Measurements from ENCODE around the gene COPE. TPM values are rescaled to one million over a fixed set of nuclear protein-coding genes. Genes with fewer than 3 reads are reported as not detected.

The COPE gene
- total RNA-seq, 1 experiment from 2014 or later, result 310 TPM

- no peak overlapping the region for H3K4me3 Mint-ChIP-seq (ENCODE audit: unreplicated experiment)
- POLR2A ChIA-PET, result interaction anchor here (1.5 kb wide), 1 partner anchor 11 kb away, joined by 4 read pairs; no protein-coding TSS in a partner anchor
- H3K27ac Mint-ChIP-seq (ENCODE audit: low read depth, unreplicated experiment), result no peak overlapping the region
- H3K4me1 Mint-ChIP-seq (ENCODE audit: insufficient read depth, unreplicated experiment), result no peaks in the 10 kb centered on the region
- no peak for TF ChIP-seq CTCF (IDR thresholded peaks at IDR 0.05; ENCODE audit: unreplicated experiment)
- intact Hi-C loops (cut with micrococcal nuclease), result no loop called here
- no peaks in the 10 kb centered on the region for H3K27me3 Mint-ChIP-seq (ENCODE audit: insufficient read depth, unreplicated experiment)
- CTCF ChIA-PET, result interaction anchor here (0.6 to 0.7 kb wide), 3 partner anchors 16 to 110 kb away, joined by 3 to 5 read pairs (median 4); no protein-coding TSS in a partner anchor
- peaks cover 53% of the 10 kb centered on the region for H3K36me3 Mint-ChIP-seq (ENCODE audit: insufficient read depth, unreplicated experiment)
- no peak for DNase-seq (ENCODE audit: unreplicated experiment)
- BruUV-seq (replicated peaks), result no TSS peak
- H3K9me3 Mint-ChIP-seq (ENCODE audit: unreplicated experiment), result no peaks in the 10 kb centered on the region
Measured at GRCh38 chr19:18871543-18871942, 47.6 kb downstream of the COPE start.

- no TSS peak for BruUV-seq (replicated peaks)
- H3K36me3 Mint-ChIP-seq (ENCODE audit: insufficient read depth, unreplicated experiment), result peaks cover 56% of the 10 kb centered on the region
Measured at GRCh38 chr19:18870531-18871172, 48.5 kb downstream of the COPE start.

GRCh38 chr19:18869781-18870530 is 49.2 kb downstream of the COPE start:
- CTCF ChIA-PET, result interaction anchor here (0.5 kb wide), 1 partner anchor 431 kb away, joined by 4 read pairs; no protein-coding TSS in a partner anchor
- Mint-ChIP-seq H3K4me3 (ENCODE audit: unreplicated experiment) (no peak overlapping the region), H3K36me3 (ENCODE audit: insufficient read depth, unreplicated experiment) (peaks cover 54% of the 10 kb centered on the region)

More at GRCh38 chr19:18870531-18871172, 48.5 kb downstream of the COPE start:
- no peak for TF ChIP-seq CTCF (IDR thresholded peaks at IDR 0.05; ENCODE audit: unreplicated experiment)
- no peak overlapping the region for H3K4me3 Mint-ChIP-seq (ENCODE audit: unreplicated experiment)
- no peak for DNase-seq (ENCODE audit: unreplicated experiment)
- ChIA-PET POLR2A (interaction anchor here (1.5 kb wide), 1 partner anchor 12 kb away, joined by 4 read pairs; no protein-coding TSS in a partner anchor), CTCF (interaction anchor here (0.7 kb wide), 1 partner anchor 15 kb away, joined by 4 read pairs; no protein-coding TSS in a partner anchor)
- intact Hi-C loops (cut with micrococcal nuclease), result no loop called here
- H3K9me3 Mint-ChIP-seq (ENCODE audit: unreplicated experiment), result no peaks in the 10 kb centered on the region
- H3K4me1 Mint-ChIP-seq (ENCODE audit: insufficient read depth, unreplicated experiment), result no peaks in the 10 kb centered on the region
- H3K27ac Mint-ChIP-seq (ENCODE audit: low read depth, unreplicated experiment), result no peak overlapping the region
- no peaks in the 10 kb centered on the region for H3K27me3 Mint-ChIP-seq (ENCODE audit: insufficient read depth, unreplicated experiment)

More at GRCh38 chr19:18869781-18870530, 49.2 kb downstream of the COPE start:
- H3K27ac Mint-ChIP-seq (ENCODE audit: low read depth, unreplicated experiment), result no peak overlapping the region
- no peak for DNase-seq (ENCODE audit: unreplicated experiment)
- intact Hi-C loops (cut with micrococcal nuclease), result no loop called here
- no peak for TF ChIP-seq CTCF (IDR thresholded peaks at IDR 0.05; ENCODE audit: unreplicated experiment)
- H3K4me1 Mint-ChIP-seq (ENCODE audit: insufficient read depth, unreplicated experiment), result no peaks in the 10 kb centered on the region
- no peaks in the 10 kb centered on the region for H3K9me3 Mint-ChIP-seq (ENCODE audit: unreplicated experiment)
- POLR2A ChIA-PET, result no interaction called here
- no TSS peak for BruUV-seq (replicated peaks)
- H3K27me3 Mint-ChIP-seq (ENCODE audit: insufficient read depth, unreplicated experiment), result no peaks in the 10 kb centered on the region

Data from MCF 10A (cell line).